ENCODE measurements around the gene OR4C5. TPM values are rescaled to one million over a fixed set of nuclear protein-coding genes. Genes with fewer than 3 reads are reported as not detected.

The OR4C5 gene
- total and polyA plus RNA-seq, 2 of the 13 experiments (the other 11 are each of a cell fraction or from before 2014, with no cell fraction given), result not detected

- TF ChIP-seq TBL1XR1 (IDR thresholded peaks at IDR 0.05; ENCODE audit: borderline replicate concordance, low read length, partially characterized antibody), result no peak
- TF ChIP-seq PAWR (CRISPR knock-in tag; IDR thresholded peaks at IDR 0.05; ENCODE audit: borderline replicate concordance), result no peak
- TF ChIP-seq ZUFSP (CRISPR knock-in tag; IDR thresholded peaks at IDR 0.05; ENCODE audit: borderline replicate concordance), result no peak
- no peak for TF ChIP-seq ZNF414 (CRISPR knock-in tag; IDR thresholded peaks at IDR 0.05)
- TF ChIP-seq, protein P1, sequence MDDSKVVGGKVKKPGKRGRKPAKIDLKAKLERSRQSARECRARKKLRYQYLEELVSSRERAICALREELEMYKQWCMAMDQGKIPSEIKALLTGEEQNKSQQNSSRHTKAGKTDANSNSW (CRISPR knock-in tag; IDR thresholded peaks at IDR 0.05; ENCODE audit: borderline replicate concordance), result no peak
- TF ChIP-seq ZNF18 (CRISPR knock-in tag; IDR thresholded peaks at IDR 0.05; ENCODE audit: insufficient replicate concordance), result no peak
- TF ChIP-seq, protein P2, sequence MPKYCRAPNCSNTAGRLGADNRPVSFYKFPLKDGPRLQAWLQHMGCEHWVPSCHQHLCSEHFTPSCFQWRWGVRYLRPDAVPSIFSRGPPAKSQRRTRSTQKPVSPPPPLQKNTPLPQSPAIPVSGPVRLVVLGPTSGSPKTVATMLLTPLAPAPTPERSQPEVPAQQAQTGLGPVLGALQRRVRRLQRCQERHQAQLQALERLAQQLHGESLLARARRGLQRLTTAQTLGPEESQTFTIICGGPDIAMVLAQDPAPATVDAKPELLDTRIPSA (CRISPR knock-in tag; IDR thresholded peaks at IDR 0.05; ENCODE audit: borderline replicate concordance), result no peak
- TF ChIP-seq, protein P3, sequence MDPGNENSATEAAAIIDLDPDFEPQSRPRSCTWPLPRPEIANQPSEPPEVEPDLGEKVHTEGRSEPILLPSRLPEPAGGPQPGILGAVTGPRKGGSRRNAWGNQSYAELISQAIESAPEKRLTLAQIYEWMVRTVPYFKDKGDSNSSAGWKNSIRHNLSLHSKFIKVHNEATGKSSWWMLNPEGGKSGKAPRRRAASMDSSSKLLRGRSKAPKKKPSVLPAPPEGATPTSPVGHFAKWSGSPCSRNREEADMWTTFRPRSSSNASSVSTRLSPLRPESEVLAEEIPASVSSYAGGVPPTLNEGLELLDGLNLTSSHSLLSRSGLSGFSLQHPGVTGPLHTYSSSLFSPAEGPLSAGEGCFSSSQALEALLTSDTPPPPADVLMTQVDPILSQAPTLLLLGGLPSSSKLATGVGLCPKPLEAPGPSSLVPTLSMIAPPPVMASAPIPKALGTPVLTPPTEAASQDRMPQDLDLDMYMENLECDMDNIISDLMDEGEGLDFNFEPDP (CRISPR knock-in tag; conservative IDR thresholded peaks at IDR 0.05), result no peak
These were observed 18.4 kb upstream of the OR4C5 start (continued) for GRCh38 chr11:48384670-48385069.
